ENCODE measurements around the gene LRRC26. TPM values are rescaled to one million over a fixed set of nuclear protein-coding genes. Genes with fewer than 3 reads are reported as not detected.

The LRRC26 gene
- total RNA-seq, 1 experiment from 2014 or later = 2.1 TPM

DNA sequence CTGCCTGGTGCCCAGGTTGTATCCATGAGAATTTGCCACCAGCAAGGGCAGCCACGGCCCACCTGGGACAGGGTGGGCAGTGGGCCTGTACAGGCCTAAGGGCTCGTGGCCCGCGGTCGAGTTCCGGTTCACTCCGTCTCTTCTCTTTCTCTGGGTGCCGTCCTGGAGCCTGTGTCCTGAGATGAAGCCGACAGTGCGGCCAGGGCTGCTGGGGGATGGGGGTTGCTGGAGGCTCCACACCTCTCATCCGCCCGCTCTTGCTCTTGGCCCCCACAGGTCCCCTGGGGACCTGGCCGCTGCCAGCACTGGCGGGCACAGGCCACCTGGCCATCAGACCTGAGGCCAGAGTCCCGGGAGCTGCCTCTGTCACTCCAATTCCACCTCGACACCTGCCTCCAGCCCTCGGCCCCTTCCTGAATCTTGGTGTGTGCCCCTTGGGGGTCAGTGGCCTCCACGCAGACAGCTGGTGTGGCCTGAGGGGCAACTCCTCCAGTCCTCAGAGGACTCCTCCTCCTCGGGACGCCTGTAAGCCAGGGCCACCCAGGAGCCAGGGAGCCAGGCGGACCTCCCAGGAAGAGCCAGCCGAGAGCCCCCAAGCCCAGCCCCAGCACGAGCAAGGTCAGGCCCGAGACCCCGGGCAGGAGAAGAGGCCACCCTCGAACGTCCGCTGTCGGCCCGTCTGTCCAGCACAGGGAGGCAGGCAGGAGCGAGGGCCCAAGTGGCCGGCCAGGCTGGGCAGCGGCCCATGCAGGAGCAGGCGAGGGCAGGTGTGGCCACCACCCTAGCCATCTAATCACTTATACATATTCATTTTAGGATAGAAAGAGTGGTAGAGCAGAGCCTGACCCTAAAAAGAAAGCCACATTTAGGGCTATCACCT lies 5.2 kb downstream of the LRRC26 start:
- DNase-seq (ENCODE audit: low spot score) (no peak), ATAC-seq (no peak)
- POLR2A ChIA-PET = no interaction called here
- Mint-ChIP-seq H3K4me1 (no peaks in the 10 kb centered on the region), H3K4me3 (no peak overlapping the region), H3K27me3 (ENCODE audit: low read depth) (peaks cover 77% of the 10 kb centered on the region), H3K36me3 (no peaks in the 10 kb centered on the region), H3K27ac (no peak overlapping the region), H3K9me3 (no peaks in the 10 kb centered on the region)
- TF ChIP-seq, protein P1, sequence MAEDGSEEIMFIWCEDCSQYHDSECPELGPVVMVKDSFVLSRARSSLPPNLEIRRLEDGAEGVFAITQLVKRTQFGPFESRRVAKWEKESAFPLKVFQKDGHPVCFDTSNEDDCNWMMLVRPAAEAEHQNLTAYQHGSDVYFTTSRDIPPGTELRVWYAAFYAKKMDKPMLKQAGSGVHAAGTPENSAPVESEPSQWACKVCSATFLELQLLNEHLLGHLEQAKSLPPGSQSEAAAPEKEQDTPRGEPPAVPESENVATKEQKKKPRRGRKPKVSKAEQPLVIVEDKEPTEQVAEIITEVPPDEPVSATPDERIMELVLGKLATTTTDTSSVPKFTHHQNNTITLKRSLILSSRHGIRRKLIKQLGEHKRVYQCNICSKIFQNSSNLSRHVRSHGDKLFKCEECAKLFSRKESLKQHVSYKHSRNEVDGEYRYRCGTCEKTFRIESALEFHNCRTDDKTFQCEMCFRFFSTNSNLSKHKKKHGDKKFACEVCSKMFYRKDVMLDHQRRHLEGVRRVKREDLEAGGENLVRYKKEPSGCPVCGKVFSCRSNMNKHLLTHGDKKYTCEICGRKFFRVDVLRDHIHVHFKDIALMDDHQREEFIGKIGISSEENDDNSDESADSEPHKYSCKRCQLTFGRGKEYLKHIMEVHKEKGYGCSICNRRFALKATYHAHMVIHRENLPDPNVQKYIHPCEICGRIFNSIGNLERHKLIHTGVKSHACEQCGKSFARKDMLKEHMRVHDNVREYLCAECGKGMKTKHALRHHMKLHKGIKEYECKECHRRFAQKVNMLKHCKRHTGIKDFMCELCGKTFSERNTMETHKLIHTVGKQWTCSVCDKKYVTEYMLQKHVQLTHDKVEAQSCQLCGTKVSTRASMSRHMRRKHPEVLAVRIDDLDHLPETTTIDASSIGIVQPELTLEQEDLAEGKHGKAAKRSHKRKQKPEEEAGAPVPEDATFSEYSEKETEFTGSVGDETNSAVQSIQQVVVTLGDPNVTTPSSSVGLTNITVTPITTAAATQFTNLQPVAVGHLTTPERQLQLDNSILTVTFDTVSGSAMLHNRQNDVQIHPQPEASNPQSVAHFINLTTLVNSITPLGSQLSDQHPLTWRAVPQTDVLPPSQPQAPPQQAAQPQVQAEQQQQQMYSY (CRISPR knock-in tag; IDR thresholded peaks at IDR 0.05) = peak; percentile 67
- no peak for TF ChIP-seq GRHL2 (CRISPR knock-in tag; IDR thresholded peaks at IDR 0.05; ENCODE audit: insufficient replicate concordance, severe bottlenecking)
- CTCF ChIA-PET = no interaction called here

GRCh38 chr9:137163805-137164204 lies 6.0 kb downstream of the LRRC26 start:
- no peak for DNase-seq (ENCODE audit: low spot score)
- TF ChIP-seq NFE2L1 (CRISPR knock-in tag; IDR thresholded peaks at IDR 0.05) (no peak), ZNF121 (CRISPR knock-in tag; IDR thresholded peaks at IDR 0.05) (no peak), NFATC4 (CRISPR knock-in tag; IDR thresholded peaks at IDR 0.05) (no peak)
- TF ChIP-seq, protein P2, sequence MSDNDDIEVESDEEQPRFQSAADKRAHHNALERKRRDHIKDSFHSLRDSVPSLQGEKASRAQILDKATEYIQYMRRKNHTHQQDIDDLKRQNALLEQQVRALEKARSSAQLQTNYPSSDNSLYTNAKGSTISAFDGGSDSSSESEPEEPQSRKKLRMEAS (CRISPR knock-in tag; IDR thresholded peaks at IDR 0.05) = no peak
- Mint-ChIP-seq H3K9me3 (no peaks in the 10 kb centered on the region), H3K4me3 (peak overlapping the region; percentile 62), H3K27ac (no peak overlapping the region), H3K4me1 (no peaks in the 10 kb centered on the region), H3K27me3 (ENCODE audit: low read depth) (peaks cover 83% of the 10 kb centered on the region), H3K36me3 (no peaks in the 10 kb centered on the region)
- ChIA-PET CTCF (interaction anchor here (0.7 to 3.7 kb wide), 4 partner anchors 12 to 245 kb away, joined by 3 to 40 read pairs (median 12); no protein-coding TSS in a partner anchor), POLR2A (no interaction called here)
- no peak for ATAC-seq

DNA sequence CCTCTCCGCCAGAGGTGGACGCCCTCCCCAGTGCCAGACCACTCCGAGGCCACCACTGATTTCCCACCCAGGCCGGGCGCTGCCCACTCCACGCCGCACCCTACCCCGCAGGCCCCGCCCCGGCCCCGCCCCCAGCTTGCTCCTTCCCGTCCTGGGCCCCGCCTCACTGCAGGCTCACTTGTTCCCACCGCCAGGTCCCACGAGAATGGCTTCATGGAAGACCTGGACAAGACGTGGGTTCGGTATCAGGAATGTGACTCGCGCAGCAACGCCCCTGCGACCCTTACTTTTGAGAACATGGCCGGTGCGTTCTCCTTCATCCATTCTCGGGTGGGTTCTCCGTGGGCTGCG lies 6.5 kb downstream of the LRRC26 start:
- Mint-ChIP-seq H3K36me3 (no peaks in the 10 kb centered on the region), H3K27ac (no peak overlapping the region), H3K27me3 (ENCODE audit: low read depth) (peaks cover 84% of the 10 kb centered on the region), H3K9me3 (no peaks in the 10 kb centered on the region), H3K4me3 (peak overlapping the region; percentile 62), H3K4me1 (no peaks in the 10 kb centered on the region)
- ATAC-seq = peak; percentile 1; the same call in 1 of the 2 replicates
- POLR2A ChIA-PET = interaction anchor here (0.8 kb wide), 1 partner anchor 77 kb away, joined by 3 read pairs; the partner anchor contains the start of gene TUBB4B
- peak; percentile 57 for DNase-seq (ENCODE audit: low spot score)
- CTCF ChIA-PET = interaction anchor here (0.7 to 3.7 kb wide), 18 partner anchors 12 to 400 kb away, joined by 3 to 40 read pairs (median 4); partner anchors contain the start of genes CYSRT1, NPDC1, RNF208 and RNF224
- TF ChIP-seq, protein P3, sequence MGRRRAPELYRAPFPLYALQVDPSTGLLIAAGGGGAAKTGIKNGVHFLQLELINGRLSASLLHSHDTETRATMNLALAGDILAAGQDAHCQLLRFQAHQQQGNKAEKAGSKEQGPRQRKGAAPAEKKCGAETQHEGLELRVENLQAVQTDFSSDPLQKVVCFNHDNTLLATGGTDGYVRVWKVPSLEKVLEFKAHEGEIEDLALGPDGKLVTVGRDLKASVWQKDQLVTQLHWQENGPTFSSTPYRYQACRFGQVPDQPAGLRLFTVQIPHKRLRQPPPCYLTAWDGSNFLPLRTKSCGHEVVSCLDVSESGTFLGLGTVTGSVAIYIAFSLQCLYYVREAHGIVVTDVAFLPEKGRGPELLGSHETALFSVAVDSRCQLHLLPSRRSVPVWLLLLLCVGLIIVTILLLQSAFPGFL (CRISPR knock-in tag; IDR thresholded peaks at IDR 0.05; ENCODE audit: borderline replicate concordance) = no peak
- TF ChIP-seq, protein P1 (CRISPR knock-in tag; IDR thresholded peaks at IDR 0.05) = peak; percentile 93
